Gastrocnemius medialis (tissue), 4 donors: ENCODE measurements around the gene SLC52A3. TPM values are rescaled to one million over a fixed set of nuclear protein-coding genes. Genes with fewer than 3 reads are reported as not detected.

Experiments used
- ATAC-seq, 2 donors: fragments of 150-250 bp; one replicate each; pipeline ENCODE4 v1.9.1; 2016
- DNase-seq, 2 donors: peaks; one replicate each; pipeline ENCODE4 v3.0.0-alpha.2; 2019
- H3K27ac ChIP-seq, 4 donors: fragments of 200-600 bp; sonication (generic); 1 replicate in 1 of 4; 2 replicates in 3 of 4; pipeline ENCODE4 v1.5.1; 2016 to 2018; ENCODE audit warnings: mild to moderate bottlenecking in 2 of 4, moderate library complexity in 1 of 4
- H3K27me3 ChIP-seq, 3 donors: fragments of 200-600 bp; sonication (generic) in 2 of 3; 1 replicate in 1 of 3; 2 replicates in 2 of 3; pipeline versions ENCODE4 v1.5.1 to v1.6.0; 2016 to 2019; ENCODE audit warnings: mild to moderate bottlenecking in 1 of 3, moderate library complexity in 1 of 3
- H3K36me3 ChIP-seq, 2 donors: fragments of 200-600 bp; sonication (generic) in 1 of 2; one replicate each; pipeline ENCODE4 v1.5.1; 2017 to 2018
- H3K4me1 ChIP-seq, 2 donors: fragments of 200-600 bp; sonication (generic) in 1 of 2; one replicate each; pipeline ENCODE4 v1.5.1; 2016 to 2017; ENCODE audit warnings: mild to moderate bottlenecking in 2 of 2
- H3K4me3 ChIP-seq, 4 donors: fragments of 200-600 bp; sonication (generic) in 3 of 4; 1 replicate in 1 of 4; 2 replicates in 3 of 4; pipeline ENCODE4 v1.5.1; 2016 to 2019; ENCODE audit warnings: mild to moderate bottlenecking in 2 of 4
- H3K9me3 ChIP-seq, 3 donors: fragments of 200-600 bp; sonication (generic) in 2 of 3; 1 replicate in 1 of 3; 2 replicates in 2 of 3; pipeline ENCODE4 v1.5.1; 2016 to 2019
- POLR2A ChIP-seq, 2 donors: fragments of 450-650 bp; IDR thresholded peaks; one replicate each; pipeline ENCODE4 v1.6.1; 2017; ENCODE audit warnings: antibody characterized with exemption in 2 of 2, mild to moderate bottlenecking in 2 of 2, moderate library complexity in 2 of 2
- in situ Hi-C, 4 donors: fragments of 200-750 bp; cut with MboI; loops; one replicate each; pipeline versions ENCODE4 v1.15.0 to v1.8.0; 2017; ENCODE audit warnings: low sequenced_read_pairs in 4 of 4
- intact Hi-C: fragments of 100-400 bp; cut with DNase I; formaldehyde crosslinking; loops from one replicate; pipeline ENCODE4 v1.15.1; 2023; ENCODE audit warnings: low total_unique reads
- total RNA-seq, 4 donors: library from RNA; depleted of rRNA; stranded (reverse); fragments of >200 nt; gene quantifications; one replicate each; pipeline versions ENCODE4 v1.1.0 to v1.2.3, GENCODE V29; 2016
- TF ChIP-seq, protein P1 (sequence below), 5 experiments: fragments of 450-650 bp in 3 of 5; fragments of 200-600 bp in 2 of 5; sonication (generic) in 2 of 5; IDR thresholded peaks in 4 of 5; conservative IDR thresholded peaks in 1 of 5; 1 replicate in 4 of 5; 2 replicates in 1 of 5; pipeline ENCODE4 v1.5.1; 2016 to 2019; ENCODE audit warnings: antibody characterized with exemption in 5 of 5, mild to moderate bottlenecking in 3 of 5, moderate library complexity in 3 of 5

Gene SLC52A3
- total RNA-seq, 4 donors from 2014 or later: 0.15 to 1.4 (median 0.79) TPM

- no peak overlapping the region for H3K27ac ChIP-seq
These were observed 14.2 kb downstream of the SLC52A3 start for GRCh38 chr20:753897-754635.

GRCh38 chr20:753136-753535, 15.2 kb downstream of the SLC52A3 start:
- Histone ChIP-seq H3K9me3 (no peaks in the 10 kb centered on the region), H3K27me3 (no peaks in the 10 kb centered on the region), H3K36me3 (no peaks in the 10 kb centered on the region), H3K4me3 (no peak overlapping the region), H3K27ac (no peak overlapping the region), H3K4me1 (no peaks in the 10 kb centered on the region)
- in situ Hi-C loops: no loop called here
- DNase-seq (no peak), ATAC-seq (no peak)
- TF ChIP-seq, protein P1, sequence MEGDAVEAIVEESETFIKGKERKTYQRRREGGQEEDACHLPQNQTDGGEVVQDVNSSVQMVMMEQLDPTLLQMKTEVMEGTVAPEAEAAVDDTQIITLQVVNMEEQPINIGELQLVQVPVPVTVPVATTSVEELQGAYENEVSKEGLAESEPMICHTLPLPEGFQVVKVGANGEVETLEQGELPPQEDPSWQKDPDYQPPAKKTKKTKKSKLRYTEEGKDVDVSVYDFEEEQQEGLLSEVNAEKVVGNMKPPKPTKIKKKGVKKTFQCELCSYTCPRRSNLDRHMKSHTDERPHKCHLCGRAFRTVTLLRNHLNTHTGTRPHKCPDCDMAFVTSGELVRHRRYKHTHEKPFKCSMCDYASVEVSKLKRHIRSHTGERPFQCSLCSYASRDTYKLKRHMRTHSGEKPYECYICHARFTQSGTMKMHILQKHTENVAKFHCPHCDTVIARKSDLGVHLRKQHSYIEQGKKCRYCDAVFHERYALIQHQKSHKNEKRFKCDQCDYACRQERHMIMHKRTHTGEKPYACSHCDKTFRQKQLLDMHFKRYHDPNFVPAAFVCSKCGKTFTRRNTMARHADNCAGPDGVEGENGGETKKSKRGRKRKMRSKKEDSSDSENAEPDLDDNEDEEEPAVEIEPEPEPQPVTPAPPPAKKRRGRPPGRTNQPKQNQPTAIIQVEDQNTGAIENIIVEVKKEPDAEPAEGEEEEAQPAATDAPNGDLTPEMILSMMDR (IDR thresholded peaks at IDR 0.05 in 4 of 5, conservative IDR thresholded peaks at IDR 0.05 in 1 of 5): no peak
- no peak for TF ChIP-seq POLR2A (IDR thresholded peaks at IDR 0.05)
- intact Hi-C loops: no loop called here

More at GRCh38 chr20:753897-754635, 14.2 kb downstream of the SLC52A3 start:
- TF ChIP-seq POLR2A (IDR thresholded peaks at IDR 0.05): no peak
- TF ChIP-seq, protein P1 (IDR thresholded peaks at IDR 0.05 in 4 of 5, conservative IDR thresholded peaks at IDR 0.05 in 1 of 5): no peak
- Histone ChIP-seq H3K9me3 (no peaks in the 10 kb centered on the region), H3K4me3 (no peak overlapping the region), H3K27me3 (no peaks in the 10 kb centered on the region), H3K4me1 (no peaks in the 10 kb centered on the region), H3K36me3 (no peaks in the 10 kb centered on the region)
- no peak for DNase-seq
- intact Hi-C loops (no loop called here), in situ Hi-C loops (no loop called here)
- no peak for ATAC-seq

GRCh38 chr20:752291-752690, 16.0 kb downstream of the SLC52A3 start:
- no peak overlapping the region for H3K27ac ChIP-seq
- TF ChIP-seq, protein P1 (IDR thresholded peaks at IDR 0.05 in 4 of 5, conservative IDR thresholded peaks at IDR 0.05 in 1 of 5): no peak
- TF ChIP-seq POLR2A (IDR thresholded peaks at IDR 0.05): no peak
- no peaks in the 10 kb centered on the region for H3K36me3 ChIP-seq
- in situ Hi-C loops: no loop called here
- intact Hi-C loops: no loop called here
- H3K27me3 ChIP-seq: peaks cover 0 to 5% (median 0%) of the 10 kb centered on the region in 3 donors
- H3K4me1 ChIP-seq: no peaks in the 10 kb centered on the region
- H3K9me3 ChIP-seq: no peaks in the 10 kb centered on the region
- ATAC-seq (no peak), DNase-seq (no peak)
- no peak overlapping the region for H3K4me3 ChIP-seq

- Histone ChIP-seq H3K4me1 (no peaks in the 10 kb centered on the region), H3K36me3 (no peaks in the 10 kb centered on the region), H3K9me3 (no peaks in the 10 kb centered on the region), H3K27ac (no peak overlapping the region), H3K4me3 (no peak overlapping the region), H3K27me3 (peaks cover 0 to 5% (median 0%) of the 10 kb centered on the region in 3 donors)
- DNase-seq: no peak
- no peak for ATAC-seq
- intact Hi-C loops (no loop called here), in situ Hi-C loops (no loop called here)
- TF ChIP-seq POLR2A (IDR thresholded peaks at IDR 0.05): no peak
- TF ChIP-seq, protein P1 (IDR thresholded peaks at IDR 0.05 in 4 of 5, conservative IDR thresholded peaks at IDR 0.05 in 1 of 5): no peak
These were observed 16.5 kb downstream of the SLC52A3 start for GRCh38 chr20:751761-752160.
